Esophagus muscularis mucosa (tissue), 4 donors: ENCODE results near the gene ST6GAL2. TPM values are rescaled to one million over a fixed set of nuclear protein-coding genes. Genes with fewer than 3 reads are reported as not detected.
A peak's percentile ranks its signal among the peaks of the same experiment; 100 is the strongest.

Source experiments
- DNase-seq: peaks from one replicate; pipeline ENCODE4 v3.0.0-alpha.2; 2017; ENCODE audit errors: extremely low spot score
- H3K27ac ChIP-seq, 4 donors: fragments of 200-600 bp; sonication (generic); replicated peaks in 1 of 4; 1 replicate in 3 of 4; 2 replicates in 1 of 4; pipeline ENCODE4 v1.5.1; 2016 to 2019; ENCODE audit warnings: mild to moderate bottlenecking in 1 of 4
- H3K27me3 ChIP-seq, 4 donors: fragments of 200-600 bp; sonication (generic); one replicate each; pipeline versions ENCODE4 v1.5.1 to v1.6.0; 2016 to 2019
- H3K36me3 ChIP-seq, 4 donors: fragments of 200-600 bp; sonication (generic); one replicate each; pipeline ENCODE4 v1.5.1; 2016 to 2019
- H3K4me1 ChIP-seq, 4 donors: fragments of 200-600 bp; sonication (generic); one replicate each; pipeline ENCODE4 v1.5.1; 2016 to 2019
- H3K4me3 ChIP-seq, 4 donors: fragments of 200-600 bp; sonication (generic); 1 replicate in 2 of 4; 2 replicates in 2 of 4; pipeline ENCODE4 v1.5.1; 2016 to 2019; ENCODE audit warnings: mild to moderate bottlenecking in 4 of 4, moderate library complexity in 1 of 4
- H3K9me3 ChIP-seq, 4 donors: fragments of 200-600 bp; sonication (generic); 1 replicate in 3 of 4; 2 replicates in 1 of 4; pipeline ENCODE4 v1.5.1; 2016 to 2019
- CTCF ChIP-seq, 3 experiments: fragments of 200-600 bp in 2 of 3; fragments of 450-650 bp in 1 of 3; sonication (generic) in 2 of 3; IDR thresholded peaks; one replicate each; pipeline ENCODE4 v1.5.1; 2017 to 2019; ENCODE audit warnings: antibody characterized with exemption in 3 of 3, mild to moderate bottlenecking in 2 of 3, moderate library complexity in 1 of 3
- EP300 ChIP-seq: sonication (generic); formaldehyde crosslinking; IDR thresholded peaks from one replicate; pipeline ENCODE4 v1.6.1; 2017; ENCODE audit warnings: antibody characterized with exemption
- POLR2A ChIP-seq: fragments of 450-650 bp; IDR thresholded peaks from one replicate; pipeline ENCODE4 v1.6.1; 2017; ENCODE audit warnings: antibody characterized with exemption, moderate library complexity, mild to moderate bottlenecking, low read depth
- POLR2AphosphoS5 ChIP-seq, 2 donors: sonication (generic); formaldehyde crosslinking; IDR thresholded peaks; one replicate each; pipeline ENCODE4 v1.6.1; 2017; ENCODE audit warnings: antibody characterized with exemption in 2 of 2
- WGBS: methylation state at CpG from one replicate; pipeline ENCODE4 v1.1.5; 2018; 5-methylcytosine and 5-hydroxymethylcytosine counted together
- intact Hi-C: fragments of 100-400 bp; cut with DNase I; formaldehyde crosslinking; loops from one replicate; pipeline ENCODE4 v1.15.1; 2023
- total RNA-seq, 4 donors: library from RNA; depleted of rRNA; stranded (reverse); fragments of >200 nt; gene quantifications; one replicate each; pipeline versions ENCODE4 v1.1.0 to v1.2.1, GENCODE V29; 2016

ST6GAL2 gene
- total RNA-seq, 4 donors from 2014 or later: 3.6 to 20.9 (median 7.5) TPM

- Histone ChIP-seq H3K36me3 (no peaks in the 10 kb centered on the region), H3K27me3 (no peaks in the 10 kb centered on the region), H3K4me3 (no peak overlapping the region), H3K27ac (no peak overlapping the region), H3K9me3 (peaks cover 0 to 9% (median 2%) of the 10 kb centered on the region in 4 donors), H3K4me1 (peaks cover 0 to 26% (median 11%) of the 10 kb centered on the region in 4 donors)
- no peak for TF ChIP-seq POLR2A
- TF ChIP-seq CTCF (IDR thresholded peaks at IDR 0.05): no peak
- no peak for TF ChIP-seq POLR2AphosphoS5 (IDR thresholded peaks at IDR 0.05)
- no peak for TF ChIP-seq EP300
- intact Hi-C loops: no loop called here
- DNase-seq: no peak
Measured at GRCh38 chr2:106857882-106858478, 28.0 kb downstream of the ST6GAL2 start.

GRCh38 chr2:106853631-106854030, 32.3 kb downstream of the ST6GAL2 start:
- WGBS: 83% methylated on average over 2 of the region's 2 CpGs
- Histone ChIP-seq H3K27me3 (no peaks in the 10 kb centered on the region), H3K4me1 (peaks cover 16 to 52% (median 30%) of the 10 kb centered on the region in 4 donors), H3K27ac (peak overlapping the region in 1 of 4 donors; percentile 83), H3K9me3 (peaks cover 0 to 2% (median under 1%) of the 10 kb centered on the region in 4 donors), H3K36me3 (no peaks in the 10 kb centered on the region), H3K4me3 (no peak overlapping the region)
- intact Hi-C loops: no loop called here
- TF ChIP-seq POLR2AphosphoS5 (IDR thresholded peaks at IDR 0.05): no peak
- no peak for DNase-seq

GRCh38 chr2:106851881-106852501, 34.0 kb downstream of the ST6GAL2 start:
- H3K36me3 ChIP-seq: no peaks in the 10 kb centered on the region
- no peaks in the 10 kb centered on the region for H3K27me3 ChIP-seq
- WGBS: 62% methylated on average over 10 of the region's 11 CpGs
- H3K4me1 ChIP-seq: peaks cover 16 to 52% (median 30%) of the 10 kb centered on the region in 4 donors
- no peak for DNase-seq
- intact Hi-C loops: no loop called here
- H3K4me3 ChIP-seq: no peak overlapping the region
- peak overlapping the region; percentile 70 to 83 (median 72) for H3K27ac ChIP-seq
- H3K9me3 ChIP-seq: no peaks in the 10 kb centered on the region
- TF ChIP-seq POLR2AphosphoS5 (IDR thresholded peaks at IDR 0.05): no peak

- Histone ChIP-seq H3K9me3 (no peaks in the 10 kb centered on the region), H3K36me3 (no peaks in the 10 kb centered on the region), H3K27me3 (no peaks in the 10 kb centered on the region), H3K4me3 (peak overlapping the region in 3 of 4 donors; percentile 22 to 34 (median 29)), H3K27ac (peak overlapping the region; percentile 70 to 83 (median 72)), H3K4me1 (peaks cover 16 to 52% (median 30%) of the 10 kb centered on the region in 4 donors)
- DNase-seq: no peak
- TF ChIP-seq CTCF (IDR thresholded peaks at IDR 0.05) (peak in 2 of 3 experiments; percentile 16 to 41), EP300 (no peak), POLR2AphosphoS5 (IDR thresholded peaks at IDR 0.05) (no peak), POLR2A (no peak)
- intact Hi-C loops: no loop called here
- 13% methylated on average over 7 of the region's 7 CpGs for WGBS
Measured at GRCh38 chr2:106851087-106851874, 34.7 kb downstream of the ST6GAL2 start.

- TF ChIP-seq EP300: no peak
- TF ChIP-seq CTCF (IDR thresholded peaks at IDR 0.05): no peak
- no peak for TF ChIP-seq POLR2A
- no peak for TF ChIP-seq POLR2AphosphoS5 (IDR thresholded peaks at IDR 0.05)
- intact Hi-C loops: no loop called here
- Histone ChIP-seq H3K9me3 (no peaks in the 10 kb centered on the region), H3K4me3 (no peak overlapping the region), H3K27ac (no peak overlapping the region), H3K36me3 (no peaks in the 10 kb centered on the region), H3K27me3 (no peaks in the 10 kb centered on the region), H3K4me1 (peaks cover 19 to 52% (median 33%) of the 10 kb centered on the region in 4 donors)
- 96% methylated on average over 2 of the region's 2 CpGs for WGBS
- no peak for DNase-seq
Measured at GRCh38 chr2:106849253-106849652, 36.7 kb downstream of the ST6GAL2 start.
